HepG2 (cell line): ENCODE data around the gene SMYD4. TPM values are rescaled to one million over a fixed set of nuclear protein-coding genes. Genes with fewer than 3 reads are reported as not detected.

Source experiments
- AGO2 ChIP-seq: fragments of 200-400 bp; formaldehyde crosslinking; optimal IDR thresholded peaks from 2 replicates; pipeline ENCODE3; 2017; ENCODE audit warnings: mild to moderate bottlenecking, low read depth, low read length, moderate library complexity
- ZNF101 ChIP-seq: sonication (generic); formaldehyde crosslinking; IDR thresholded peaks from 2 replicates; pipeline ENCODE4 v1.4.0; 2020; ENCODE audit warnings: mild to moderate bottlenecking, low read depth, missing genetic modification reagents, borderline replicate concordance
- ZNF547 ChIP-seq: sonication (generic); formaldehyde crosslinking; IDR thresholded peaks from 2 replicates; pipeline ENCODE4 v1.5.1; 2020; ENCODE audit warnings: mild to moderate bottlenecking, missing genetic modification reagents
- ZNF605 ChIP-seq: sonication (generic); formaldehyde crosslinking; IDR thresholded peaks from 2 replicates; pipeline ENCODE4 v1.8.0; 2022; ENCODE audit warnings: mild to moderate bottlenecking, missing genetic modification reagents
- ZNF772 ChIP-seq: sonication (generic); formaldehyde crosslinking; IDR thresholded peaks from 2 replicates; pipeline ENCODE4 v1.5.0; 2020; ENCODE audit warnings: mild to moderate bottlenecking, missing genetic modification reagents
- polyA plus RNA-seq, 8 experiments: library from polyadenylated mRNA; depleted of rRNA in 3 of 8; stranded (reverse) in 7 of 8; unstranded in 1 of 8; fragments of >200 nt; fragmentation: Illumina TruSeq in 4 of 8; extraction: Trizol in 4 of 8; gene quantifications; 2 replicates each; pipeline versions ENCODE4 v1.2.1 to v1.2.3, GENCODE V29; 2011 to 2016; ENCODE audit warnings: low read depth in 4 of 8, missing spikeins in 1 of 8, mixed read lengths in 1 of 8; ENCODE audit not compliant: insufficient read depth in 1 of 8
- total RNA-seq, 5 experiments: library from RNA; depleted of rRNA; stranded (reverse); fragments of >200 nt; fragmentation: Illumina TruSeq; extraction: Trizol; gene quantifications; 2 replicates each; pipeline ENCODE4 v1.2.3, GENCODE V29; 2016; ENCODE audit warnings: low read depth in 1 of 5
- TF ChIP-seq, protein P1 (sequence below): sonication (generic); formaldehyde crosslinking; IDR thresholded peaks from 2 replicates; pipeline ENCODE4 v1.5.1; 2020; ENCODE audit warnings: mild to moderate bottlenecking, missing genetic modification reagents, borderline replicate concordance
- TF ChIP-seq, protein P2 (sequence below): sonication (generic); formaldehyde crosslinking; IDR thresholded peaks from 2 replicates; pipeline ENCODE4 v1.8.0; 2022; ENCODE audit warnings: missing genetic modification reagents, mild to moderate bottlenecking, borderline replicate concordance
- TF ChIP-seq, protein P3 (sequence below): sonication (generic); formaldehyde crosslinking; IDR thresholded peaks from 2 replicates; pipeline ENCODE4 v1.5.0; 2020; ENCODE audit warnings: missing genetic modification reagents
- TF ChIP-seq, protein P4 (sequence below): sonication (generic); formaldehyde crosslinking; IDR thresholded peaks from 2 replicates; pipeline ENCODE4 v1.9.0; 2021; ENCODE audit warnings: missing genetic modification reagents, mild to moderate bottlenecking, borderline replicate concordance

The SMYD4 gene
- total and polyA plus RNA-seq, 2 of the 13 experiments (the other 11 are each of a cell fraction or from before 2014, with no cell fraction given), result 7.4 to 11.3 TPM

DNA sequence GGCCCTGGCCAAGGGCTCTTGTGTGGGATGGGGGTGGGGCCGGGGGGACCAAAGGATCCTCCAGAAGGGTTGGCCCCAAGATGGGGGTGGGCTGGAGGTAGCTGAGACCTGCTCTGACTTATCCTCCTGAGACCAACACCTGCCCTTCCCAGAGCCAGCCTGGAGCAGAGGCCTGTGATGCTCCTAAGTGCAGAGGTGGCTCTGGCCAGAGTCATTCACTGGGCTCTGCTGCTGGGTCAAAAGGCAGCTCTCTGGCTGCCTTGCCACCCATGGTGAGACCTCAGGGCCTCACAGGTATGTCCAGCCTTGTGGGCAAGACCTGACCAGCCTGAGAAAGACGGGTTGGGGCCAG lies 86.6 kb downstream of the SMYD4 start (continued):
- TF ChIP-seq, protein P1, sequence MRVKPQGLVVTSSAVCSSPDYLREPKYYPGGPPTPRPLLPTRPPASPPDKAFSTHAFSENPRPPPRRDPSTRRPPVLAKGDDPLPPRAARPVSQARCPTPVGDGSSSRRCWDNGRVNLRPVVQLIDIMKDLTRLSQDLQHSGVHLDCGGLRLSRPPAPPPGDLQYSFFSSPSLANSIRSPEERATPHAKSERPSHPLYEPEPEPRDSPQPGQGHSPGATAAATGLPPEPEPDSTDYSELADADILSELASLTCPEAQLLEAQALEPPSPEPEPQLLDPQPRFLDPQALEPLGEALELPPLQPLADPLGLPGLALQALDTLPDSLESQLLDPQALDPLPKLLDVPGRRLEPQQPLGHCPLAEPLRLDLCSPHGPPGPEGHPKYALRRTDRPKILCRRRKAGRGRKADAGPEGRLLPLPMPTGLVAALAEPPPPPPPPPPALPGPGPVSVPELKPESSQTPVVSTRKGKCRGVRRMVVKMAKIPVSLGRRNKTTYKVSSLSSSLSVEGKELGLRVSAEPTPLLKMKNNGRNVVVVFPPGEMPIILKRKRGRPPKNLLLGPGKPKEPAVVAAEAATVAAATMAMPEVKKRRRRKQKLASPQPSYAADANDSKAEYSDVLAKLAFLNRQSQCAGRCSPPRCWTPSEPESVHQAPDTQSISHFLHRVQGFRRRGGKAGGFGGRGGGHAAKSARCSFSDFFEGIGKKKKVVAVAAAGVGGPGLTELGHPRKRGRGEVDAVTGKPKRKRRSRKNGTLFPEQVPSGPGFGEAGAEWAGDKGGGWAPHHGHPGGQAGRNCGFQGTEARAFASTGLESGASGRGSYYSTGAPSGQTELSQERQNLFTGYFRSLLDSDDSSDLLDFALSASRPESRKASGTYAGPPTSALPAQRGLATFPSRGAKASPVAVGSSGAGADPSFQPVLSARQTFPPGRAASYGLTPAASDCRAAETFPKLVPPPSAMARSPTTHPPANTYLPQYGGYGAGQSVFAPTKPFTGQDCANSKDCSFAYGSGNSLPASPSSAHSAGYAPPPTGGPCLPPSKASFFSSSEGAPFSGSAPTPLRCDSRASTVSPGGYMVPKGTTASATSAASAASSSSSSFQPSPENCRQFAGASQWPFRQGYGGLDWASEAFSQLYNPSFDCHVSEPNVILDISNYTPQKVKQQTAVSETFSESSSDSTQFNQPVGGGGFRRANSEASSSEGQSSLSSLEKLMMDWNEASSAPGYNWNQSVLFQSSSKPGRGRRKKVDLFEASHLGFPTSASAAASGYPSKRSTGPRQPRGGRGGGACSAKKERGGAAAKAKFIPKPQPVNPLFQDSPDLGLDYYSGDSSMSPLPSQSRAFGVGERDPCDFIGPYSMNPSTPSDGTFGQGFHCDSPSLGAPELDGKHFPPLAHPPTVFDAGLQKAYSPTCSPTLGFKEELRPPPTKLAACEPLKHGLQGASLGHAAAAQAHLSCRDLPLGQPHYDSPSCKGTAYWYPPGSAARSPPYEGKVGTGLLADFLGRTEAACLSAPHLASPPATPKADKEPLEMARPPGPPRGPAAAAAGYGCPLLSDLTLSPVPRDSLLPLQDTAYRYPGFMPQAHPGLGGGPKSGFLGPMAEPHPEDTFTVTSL (CRISPR knock-in tag), result no peak
- TF ChIP-seq, protein P2, sequence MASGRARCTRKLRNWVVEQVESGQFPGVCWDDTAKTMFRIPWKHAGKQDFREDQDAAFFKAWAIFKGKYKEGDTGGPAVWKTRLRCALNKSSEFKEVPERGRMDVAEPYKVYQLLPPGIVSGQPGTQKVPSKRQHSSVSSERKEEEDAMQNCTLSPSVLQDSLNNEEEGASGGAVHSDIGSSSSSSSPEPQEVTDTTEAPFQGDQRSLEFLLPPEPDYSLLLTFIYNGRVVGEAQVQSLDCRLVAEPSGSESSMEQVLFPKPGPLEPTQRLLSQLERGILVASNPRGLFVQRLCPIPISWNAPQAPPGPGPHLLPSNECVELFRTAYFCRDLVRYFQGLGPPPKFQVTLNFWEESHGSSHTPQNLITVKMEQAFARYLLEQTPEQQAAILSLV (CRISPR knock-in tag), result no peak
- TF ChIP-seq, protein P3, sequence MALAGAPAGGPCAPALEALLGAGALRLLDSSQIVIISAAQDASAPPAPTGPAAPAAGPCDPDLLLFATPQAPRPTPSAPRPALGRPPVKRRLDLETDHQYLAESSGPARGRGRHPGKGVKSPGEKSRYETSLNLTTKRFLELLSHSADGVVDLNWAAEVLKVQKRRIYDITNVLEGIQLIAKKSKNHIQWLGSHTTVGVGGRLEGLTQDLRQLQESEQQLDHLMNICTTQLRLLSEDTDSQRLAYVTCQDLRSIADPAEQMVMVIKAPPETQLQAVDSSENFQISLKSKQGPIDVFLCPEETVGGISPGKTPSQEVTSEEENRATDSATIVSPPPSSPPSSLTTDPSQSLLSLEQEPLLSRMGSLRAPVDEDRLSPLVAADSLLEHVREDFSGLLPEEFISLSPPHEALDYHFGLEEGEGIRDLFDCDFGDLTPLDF (CRISPR knock-in tag), result no peak
- TF ChIP-seq ZNF772 (CRISPR knock-in tag) (no peak), ZNF547 (CRISPR knock-in tag) (no peak), AGO2 (peak; percentile 44), ZNF101 (CRISPR knock-in tag) (no peak), ZNF605 (CRISPR knock-in tag) (no peak)
- TF ChIP-seq, protein P4, sequence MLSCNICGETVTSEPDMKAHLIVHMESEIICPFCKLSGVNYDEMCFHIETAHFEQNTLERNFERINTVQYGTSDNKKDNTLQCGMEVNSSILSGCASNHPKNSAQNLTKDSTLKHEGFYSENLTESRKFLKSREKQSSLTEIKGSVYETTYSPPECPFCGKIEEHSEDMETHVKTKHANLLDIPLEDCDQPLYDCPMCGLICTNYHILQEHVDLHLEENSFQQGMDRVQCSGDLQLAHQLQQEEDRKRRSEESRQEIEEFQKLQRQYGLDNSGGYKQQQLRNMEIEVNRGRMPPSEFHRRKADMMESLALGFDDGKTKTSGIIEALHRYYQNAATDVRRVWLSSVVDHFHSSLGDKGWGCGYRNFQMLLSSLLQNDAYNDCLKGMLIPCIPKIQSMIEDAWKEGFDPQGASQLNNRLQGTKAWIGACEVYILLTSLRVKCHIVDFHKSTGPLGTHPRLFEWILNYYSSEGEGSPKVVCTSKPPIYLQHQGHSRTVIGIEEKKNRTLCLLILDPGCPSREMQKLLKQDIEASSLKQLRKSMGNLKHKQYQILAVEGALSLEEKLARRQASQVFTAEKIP (CRISPR knock-in tag), result no peak
